Glutamatergic neuron (in vitro differentiated cells): ENCODE results near the gene TUBGCP4. TPM values are rescaled to one million over a fixed set of nuclear protein-coding genes. Genes with fewer than 3 reads are reported as not detected.

Source experiments
- DNase-seq: peaks from one replicate; pipeline ENCODE4 v3.0.0; 2022
- H3K27ac Mint-ChIP-seq: one replicate; pipeline ENCODE4 v1.8.0; 2020; ENCODE audit warnings: mild to moderate bottlenecking, mixed read lengths, inconsistent platforms; ENCODE audit not compliant: unreplicated experiment
- H3K27me3 Mint-ChIP-seq: one replicate; pipeline ENCODE4 v1.8.0; 2020; ENCODE audit warnings: mild to moderate bottlenecking, moderate library complexity, mixed read lengths, inconsistent platforms; ENCODE audit not compliant: unreplicated experiment
- H3K36me3 Mint-ChIP-seq: one replicate; pipeline ENCODE4 v1.8.0; 2020; ENCODE audit warnings: mild to moderate bottlenecking, mixed read lengths, inconsistent platforms; ENCODE audit not compliant: unreplicated experiment
- H3K4me1 Mint-ChIP-seq: one replicate; pipeline ENCODE4 v1.8.0; 2020; ENCODE audit warnings: mild to moderate bottlenecking, low read depth, mixed read lengths, inconsistent platforms; ENCODE audit not compliant: unreplicated experiment
- H3K4me3 Mint-ChIP-seq: one replicate; pipeline ENCODE4 v1.8.0; 2020; ENCODE audit warnings: mild to moderate bottlenecking, mixed read lengths, inconsistent platforms; ENCODE audit not compliant: unreplicated experiment
- H3K9me3 Mint-ChIP-seq: one replicate; pipeline ENCODE4 v1.8.0; 2020; ENCODE audit warnings: mild to moderate bottlenecking, moderate library complexity, mixed read lengths, inconsistent platforms; ENCODE audit not compliant: unreplicated experiment
- CTCF ChIP-seq: fragments of 200-600 bp; sonication (generic); IDR thresholded peaks from one replicate; pipeline ENCODE4 v1.5.0; 2021; ENCODE audit not compliant: partially characterized antibody, unreplicated experiment
- total RNA-seq: library from RNA; stranded (reverse); fragmentation: NEBNext Ultra II Directional; extraction: Animal tissue kit (Norgen Biotek cat#: 25700); gene quantifications from one replicate; pipeline ENCODE4 v1.2.1, GENCODE V29; 2021; ENCODE audit not compliant: unreplicated experiment

The TUBGCP4 gene
- total RNA-seq, 1 donor from 2014 or later: 29.9 TPM

GRCh38 chr15:43433165-43433564, 62.3 kb downstream of the TUBGCP4 start:
- no peak for TF ChIP-seq CTCF
- Mint-ChIP-seq H3K36me3 (no peaks in the 10 kb centered on the region), H3K4me1 (no peaks in the 10 kb centered on the region), H3K9me3 (no peaks in the 10 kb centered on the region), H3K27ac (no peak overlapping the region), H3K27me3 (no peaks in the 10 kb centered on the region), H3K4me3 (no peak overlapping the region)
- DNase-seq: no peak

- Mint-ChIP-seq H3K4me1 (no peaks in the 10 kb centered on the region), H3K27me3 (no peaks in the 10 kb centered on the region), H3K27ac (no peak overlapping the region), H3K4me3 (no peak overlapping the region), H3K36me3 (no peaks in the 10 kb centered on the region), H3K9me3 (no peaks in the 10 kb centered on the region)
- DNase-seq: no peak
- no peak for TF ChIP-seq CTCF
Observed at GRCh38 chr15:43433661-43434303, 62.9 kb downstream of the TUBGCP4 start.

- TF ChIP-seq CTCF: no peak
- Mint-ChIP-seq H3K9me3 (no peaks in the 10 kb centered on the region), H3K4me1 (no peaks in the 10 kb centered on the region), H3K36me3 (no peaks in the 10 kb centered on the region), H3K27me3 (no peaks in the 10 kb centered on the region), H3K4me3 (no peak overlapping the region), H3K27ac (no peak overlapping the region)
- no peak for DNase-seq
Observed at GRCh38 chr15:43434446-43434845, 63.5 kb downstream of the TUBGCP4 start.

- no peak for DNase-seq
- Mint-ChIP-seq H3K9me3 (peaks cover 2% of the 10 kb centered on the region), H3K36me3 (no peaks in the 10 kb centered on the region), H3K4me1 (peaks cover 5% of the 10 kb centered on the region), H3K27ac (no peak overlapping the region), H3K27me3 (no peaks in the 10 kb centered on the region), H3K4me3 (no peak overlapping the region)
- TF ChIP-seq CTCF: no peak
Observed at GRCh38 chr15:43436395-43436794, 65.5 kb downstream of the TUBGCP4 start.

GRCh38 chr15:43439268-43439667, 68.4 kb downstream of the TUBGCP4 start:
- no peak for DNase-seq
- TF ChIP-seq CTCF: no peak
- Mint-ChIP-seq H3K4me1 (peaks cover 5% of the 10 kb centered on the region), H3K27me3 (no peaks in the 10 kb centered on the region), H3K36me3 (no peaks in the 10 kb centered on the region), H3K4me3 (no peak overlapping the region), H3K27ac (no peak overlapping the region), H3K9me3 (peaks cover 2% of the 10 kb centered on the region)
